GM10266 (cell line): ENCODE results near the gene SS18L1.
"Not testable (repeated sequence)": the region's sequence is repeated elsewhere in the genome, so short reads cannot be mapped to it uniquely, and the experiment has no call there.

ENCODE experiments used
- DNase-seq: peaks from one replicate; pipeline ENCODE4 v3.0.0; 2012; ENCODE audit errors: extremely low spot score
- TF ChIP-seq, protein P1 (sequence below): IDR thresholded peaks from 2 replicates; pipeline ENCODE4 v1.5.1; 2012; ENCODE audit warnings: mild to moderate bottlenecking, low read depth; ENCODE audit not compliant: control insufficient read depth, insufficient read depth; ENCODE audit errors: missing control alignments

Gene SS18L1

DNA sequence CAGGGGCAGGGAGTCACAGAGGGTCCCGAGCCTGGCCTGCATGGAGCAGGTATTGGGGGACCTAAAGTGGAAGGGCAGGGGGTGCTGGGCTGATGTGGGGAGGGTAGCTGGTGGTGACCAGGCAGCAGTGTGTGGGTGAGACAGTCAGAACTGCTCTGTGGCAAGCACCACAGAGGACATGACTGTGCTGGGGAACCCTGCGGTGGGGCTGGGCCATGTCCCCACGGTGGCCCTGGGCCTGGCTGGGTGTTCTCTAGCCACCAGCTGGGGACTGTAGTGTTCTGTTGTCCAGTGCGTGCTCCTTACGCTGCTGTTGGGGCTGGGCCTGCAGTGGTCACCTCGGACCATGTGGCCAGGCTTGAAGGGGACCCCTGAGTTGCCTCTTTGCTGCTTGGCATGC is 3.6 kb downstream of the SS18L1 start:
- DNase-seq: no peak
- TF ChIP-seq, protein P1, sequence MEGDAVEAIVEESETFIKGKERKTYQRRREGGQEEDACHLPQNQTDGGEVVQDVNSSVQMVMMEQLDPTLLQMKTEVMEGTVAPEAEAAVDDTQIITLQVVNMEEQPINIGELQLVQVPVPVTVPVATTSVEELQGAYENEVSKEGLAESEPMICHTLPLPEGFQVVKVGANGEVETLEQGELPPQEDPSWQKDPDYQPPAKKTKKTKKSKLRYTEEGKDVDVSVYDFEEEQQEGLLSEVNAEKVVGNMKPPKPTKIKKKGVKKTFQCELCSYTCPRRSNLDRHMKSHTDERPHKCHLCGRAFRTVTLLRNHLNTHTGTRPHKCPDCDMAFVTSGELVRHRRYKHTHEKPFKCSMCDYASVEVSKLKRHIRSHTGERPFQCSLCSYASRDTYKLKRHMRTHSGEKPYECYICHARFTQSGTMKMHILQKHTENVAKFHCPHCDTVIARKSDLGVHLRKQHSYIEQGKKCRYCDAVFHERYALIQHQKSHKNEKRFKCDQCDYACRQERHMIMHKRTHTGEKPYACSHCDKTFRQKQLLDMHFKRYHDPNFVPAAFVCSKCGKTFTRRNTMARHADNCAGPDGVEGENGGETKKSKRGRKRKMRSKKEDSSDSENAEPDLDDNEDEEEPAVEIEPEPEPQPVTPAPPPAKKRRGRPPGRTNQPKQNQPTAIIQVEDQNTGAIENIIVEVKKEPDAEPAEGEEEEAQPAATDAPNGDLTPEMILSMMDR: no peak

DNA sequence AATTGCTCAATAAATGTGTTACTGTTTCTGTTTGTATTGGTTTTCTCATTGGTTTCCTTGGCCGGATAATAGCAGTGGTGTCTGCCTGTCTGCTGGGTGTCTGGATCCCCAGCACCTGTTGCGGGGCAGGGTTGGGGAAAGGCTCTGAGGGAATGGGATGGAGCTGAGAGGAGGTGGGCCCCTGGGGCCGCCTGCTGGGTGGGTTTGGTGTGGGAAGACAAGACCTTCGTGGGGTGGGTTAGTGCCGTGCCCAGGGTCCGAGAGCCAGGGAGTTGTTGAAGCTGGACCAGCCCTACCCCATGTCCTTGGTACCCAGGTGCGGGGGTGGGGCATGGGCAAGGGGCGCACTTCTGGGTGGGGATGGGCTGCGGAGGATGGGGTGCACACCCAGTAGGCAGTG is 4.0 kb downstream of the SS18L1 start:
- TF ChIP-seq, protein P1: no peak
- no peak for DNase-seq

DNA sequence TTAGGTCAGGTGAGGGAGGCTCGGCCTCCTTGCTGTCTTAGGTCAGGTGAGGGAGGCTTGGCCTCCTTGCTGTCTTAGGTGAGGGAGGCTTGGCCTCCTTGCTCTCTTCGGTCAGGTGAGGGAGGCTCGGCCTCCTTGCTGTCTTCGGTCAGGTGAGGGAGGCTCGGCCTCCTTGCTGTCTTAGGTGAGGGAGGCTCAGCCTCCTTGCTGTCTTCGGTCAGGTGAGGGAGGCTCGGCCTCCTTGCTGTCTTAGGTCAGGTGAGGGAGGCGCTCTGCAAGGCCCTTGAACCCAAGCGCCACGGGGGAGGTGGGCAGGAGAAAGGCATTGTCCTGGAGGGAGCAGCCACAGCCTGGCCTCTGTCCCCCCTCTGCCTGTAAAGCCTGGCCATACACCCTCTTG is 4.8 kb downstream of the SS18L1 start:
- DNase-seq: not testable (repeated sequence)

DNA sequence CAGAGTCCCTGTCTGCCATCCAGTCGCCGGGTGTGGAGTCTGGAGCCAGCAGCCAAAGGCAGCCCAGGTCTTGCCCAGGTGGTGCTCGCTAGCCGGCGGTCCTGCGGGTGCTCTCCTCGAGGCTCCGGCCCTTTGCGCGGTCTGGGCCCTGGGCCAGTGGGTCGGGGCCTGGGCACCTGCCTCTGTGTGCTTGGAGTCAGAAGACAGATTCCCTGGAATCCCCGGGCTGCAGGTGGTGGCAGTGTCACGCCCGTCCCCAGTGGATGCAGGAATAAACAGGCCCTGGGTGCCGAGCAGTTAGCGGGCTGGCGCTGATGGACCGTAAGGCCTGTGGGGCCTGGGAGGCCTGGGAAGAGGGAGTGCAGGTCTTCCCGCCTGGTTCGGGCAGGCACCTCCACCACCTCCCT is 5.3 kb downstream of the SS18L1 start:
- TF ChIP-seq, protein P1: no peak
- no peak for DNase-seq

DNA sequence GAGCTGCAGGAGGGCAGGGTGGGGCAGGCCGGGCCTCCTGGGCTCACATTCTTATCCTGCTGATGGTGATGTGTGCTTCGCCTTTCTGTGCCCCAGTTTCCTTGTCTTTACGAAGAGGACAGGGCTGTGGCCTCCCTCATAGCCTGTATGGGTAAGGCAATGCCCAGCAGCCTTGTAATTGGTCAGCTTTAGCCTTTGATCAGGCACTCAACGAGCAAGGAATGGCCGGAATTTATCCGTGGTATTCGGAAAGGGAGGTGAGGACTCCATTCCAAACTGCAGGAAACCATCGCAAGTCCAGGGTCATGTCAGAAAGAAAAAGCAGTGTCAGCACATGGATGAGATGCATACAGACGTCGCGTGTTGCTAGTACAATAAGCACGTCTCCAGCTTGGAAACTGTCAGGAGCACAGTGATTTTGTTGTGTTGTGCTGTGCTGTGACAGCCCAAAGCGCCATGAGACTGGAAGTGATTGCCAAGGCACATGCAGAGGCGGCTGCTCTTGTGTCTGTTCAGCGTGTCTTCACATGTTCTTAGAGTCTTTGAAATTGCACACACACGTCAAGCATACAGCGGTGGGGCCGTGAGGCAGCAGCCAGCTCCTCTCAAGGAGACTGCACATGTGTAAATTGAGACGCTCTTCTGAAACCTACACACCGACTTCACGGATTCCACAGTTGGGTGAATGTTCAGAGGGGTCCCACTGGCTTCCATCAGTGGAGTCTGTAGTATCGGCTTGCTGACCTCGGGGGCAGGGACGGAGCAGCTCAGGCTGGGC is 6.2 kb downstream of the SS18L1 start:
- TF ChIP-seq, protein P1: no peak
- DNase-seq: no peak

DNA sequence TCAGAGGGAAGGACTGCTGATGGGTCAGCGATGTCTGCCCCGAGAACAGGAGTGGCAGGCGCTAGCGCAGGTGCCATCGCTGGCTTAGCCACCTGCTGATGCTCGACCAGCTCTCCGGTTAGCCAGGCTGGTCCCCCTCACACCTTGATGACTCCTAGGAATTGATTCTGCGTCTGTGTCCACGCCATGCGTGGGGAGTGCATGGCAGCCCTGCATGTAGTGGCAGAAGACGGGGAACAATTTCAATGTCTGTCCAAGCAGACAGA is 6.7 kb downstream of the SS18L1 start:
- no peak for DNase-seq
- TF ChIP-seq, protein P1: no peak

DNA sequence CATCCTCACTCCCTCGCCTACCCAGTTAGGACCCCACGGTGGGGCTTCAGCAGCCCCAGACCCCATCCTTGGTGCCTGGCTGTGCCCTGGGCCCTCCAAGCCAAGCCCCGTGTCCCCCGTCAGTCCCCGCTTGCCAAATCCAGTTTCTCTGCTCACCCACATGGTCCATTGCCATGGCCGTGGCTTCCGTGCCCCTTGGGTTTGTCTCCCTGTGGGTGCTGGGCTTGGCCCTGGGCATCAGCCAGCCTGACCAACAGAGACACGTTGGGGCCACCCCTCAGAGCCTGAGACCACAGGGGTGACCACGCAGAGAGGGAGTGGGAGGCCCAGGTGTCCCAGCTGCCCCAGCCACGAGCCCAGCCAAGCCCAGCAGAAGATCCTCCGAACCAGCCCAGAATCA is 7.7 kb downstream of the SS18L1 start:
- TF ChIP-seq, protein P1: no peak
- DNase-seq: no peak

DNA sequence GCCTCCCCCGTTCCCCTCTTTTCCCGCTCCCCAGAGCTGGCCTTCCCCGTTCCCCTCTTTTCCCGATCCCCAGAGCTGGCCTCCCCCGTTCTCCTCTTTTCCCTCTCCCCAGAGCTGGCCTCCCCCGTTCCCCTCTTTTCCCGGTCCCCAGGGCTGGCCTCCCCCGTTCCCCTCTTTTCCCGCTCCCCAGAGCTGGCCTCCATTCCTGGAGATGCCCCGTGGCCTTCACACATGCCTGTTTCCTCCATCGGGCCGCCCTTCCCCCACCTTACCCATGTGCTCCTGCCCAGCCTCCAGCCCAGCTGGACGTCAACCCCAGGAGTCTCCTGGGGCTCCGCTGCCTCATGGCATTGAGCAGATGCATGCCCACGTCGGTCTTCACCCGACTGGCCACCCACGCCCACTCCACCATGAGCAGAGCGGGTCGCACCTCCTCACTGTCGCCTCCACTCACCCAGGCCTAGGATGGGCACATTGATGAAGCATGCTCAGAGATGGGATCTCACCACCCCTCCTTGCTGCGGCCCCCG is 8.3 kb downstream of the SS18L1 start:
- DNase-seq: no peak
- TF ChIP-seq, protein P1: no peak
